Esophagus squamous epithelium (tissue), 4 donors: Measurements from ENCODE around the gene KLK15.

Experiments
- POLR2A ChIP-seq, 4 donors: fragments of 450-650 bp; IDR thresholded peaks; one replicate each; pipeline ENCODE4 v1.6.1; 2017; ENCODE audit warnings: antibody characterized with exemption in 4 of 4, mild to moderate bottlenecking in 4 of 4, moderate library complexity in 3 of 4
- TF ChIP-seq, protein P1 (sequence below), 6 experiments: fragments of 450-650 bp in 4 of 6; fragments of 200-600 bp in 2 of 6; sonication (generic) in 2 of 6; IDR thresholded peaks; one replicate each; pipeline ENCODE4 v1.5.1; 2016 to 2019; ENCODE audit warnings: antibody characterized with exemption in 6 of 6, mild to moderate bottlenecking in 4 of 6, moderate library complexity in 4 of 6

DNA sequence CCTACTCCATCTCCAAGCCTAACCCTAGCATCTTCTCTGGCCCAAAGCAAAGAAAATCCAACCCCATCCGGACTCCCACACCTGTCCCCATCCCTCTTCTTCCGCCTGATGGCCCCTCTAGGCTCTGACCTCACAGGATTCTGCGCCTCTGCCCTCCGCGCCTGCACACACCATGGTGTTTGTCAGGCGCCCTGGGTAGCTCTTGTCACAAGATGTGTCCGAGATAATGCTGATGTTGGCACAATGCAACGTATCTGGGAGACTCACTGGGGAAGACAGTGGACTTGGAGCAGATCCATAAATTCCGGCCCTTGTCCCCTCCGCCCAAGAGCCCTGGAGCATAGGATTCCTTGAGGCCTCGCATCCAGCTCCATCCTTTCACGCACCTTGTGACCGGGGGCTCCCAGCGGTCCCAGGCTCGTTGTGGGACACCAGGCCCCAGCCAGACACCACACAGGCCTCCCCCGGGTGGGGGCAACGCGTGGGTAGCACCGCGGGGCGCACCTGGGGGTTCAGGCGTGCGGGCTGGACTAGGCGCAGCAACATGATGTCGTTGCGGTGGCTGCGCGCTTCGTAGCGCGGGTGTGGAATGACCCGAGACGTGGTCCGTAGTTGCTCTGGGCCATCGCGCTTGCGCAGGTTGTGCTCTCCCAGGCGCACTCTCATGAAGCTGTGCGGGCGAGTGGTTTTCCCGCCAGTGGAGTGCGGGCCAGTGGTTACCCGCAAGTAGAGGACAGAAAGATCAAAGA is 6.7 kb downstream of the KLK15 start:
- TF ChIP-seq POLR2A (IDR thresholded peaks at IDR 0.05): no peak
- TF ChIP-seq, protein P1, sequence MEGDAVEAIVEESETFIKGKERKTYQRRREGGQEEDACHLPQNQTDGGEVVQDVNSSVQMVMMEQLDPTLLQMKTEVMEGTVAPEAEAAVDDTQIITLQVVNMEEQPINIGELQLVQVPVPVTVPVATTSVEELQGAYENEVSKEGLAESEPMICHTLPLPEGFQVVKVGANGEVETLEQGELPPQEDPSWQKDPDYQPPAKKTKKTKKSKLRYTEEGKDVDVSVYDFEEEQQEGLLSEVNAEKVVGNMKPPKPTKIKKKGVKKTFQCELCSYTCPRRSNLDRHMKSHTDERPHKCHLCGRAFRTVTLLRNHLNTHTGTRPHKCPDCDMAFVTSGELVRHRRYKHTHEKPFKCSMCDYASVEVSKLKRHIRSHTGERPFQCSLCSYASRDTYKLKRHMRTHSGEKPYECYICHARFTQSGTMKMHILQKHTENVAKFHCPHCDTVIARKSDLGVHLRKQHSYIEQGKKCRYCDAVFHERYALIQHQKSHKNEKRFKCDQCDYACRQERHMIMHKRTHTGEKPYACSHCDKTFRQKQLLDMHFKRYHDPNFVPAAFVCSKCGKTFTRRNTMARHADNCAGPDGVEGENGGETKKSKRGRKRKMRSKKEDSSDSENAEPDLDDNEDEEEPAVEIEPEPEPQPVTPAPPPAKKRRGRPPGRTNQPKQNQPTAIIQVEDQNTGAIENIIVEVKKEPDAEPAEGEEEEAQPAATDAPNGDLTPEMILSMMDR (IDR thresholded peaks at IDR 0.05): no peak
